ENCODE data around the gene PUSL1.

DNA sequence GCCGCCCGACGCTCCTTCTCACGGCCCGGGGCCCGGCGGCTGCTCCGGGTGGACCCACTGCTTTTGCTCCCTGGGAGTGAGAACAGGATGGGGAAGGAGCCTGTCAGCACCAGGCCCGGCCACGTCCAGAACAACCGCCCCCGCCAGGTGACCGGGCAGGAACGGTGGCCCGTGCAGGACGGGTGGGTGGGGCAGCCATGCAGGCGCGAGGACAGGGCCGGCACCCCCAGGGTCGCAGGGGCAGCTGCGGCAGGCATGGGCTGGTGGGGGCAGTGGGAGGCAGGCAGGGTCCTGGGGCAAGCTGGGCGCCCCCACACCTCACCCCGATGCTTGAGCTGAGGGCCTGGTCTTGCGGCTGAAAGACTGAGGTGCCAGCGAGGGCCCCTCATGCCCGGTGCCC, 28.0 kb downstream of the PUSL1 start:
- no peak for TF ChIP-seq POLR2A (IDR thresholded peaks at IDR 0.05; ENCODE audit: low read depth, low read length)
- TF ChIP-seq, protein P1, sequence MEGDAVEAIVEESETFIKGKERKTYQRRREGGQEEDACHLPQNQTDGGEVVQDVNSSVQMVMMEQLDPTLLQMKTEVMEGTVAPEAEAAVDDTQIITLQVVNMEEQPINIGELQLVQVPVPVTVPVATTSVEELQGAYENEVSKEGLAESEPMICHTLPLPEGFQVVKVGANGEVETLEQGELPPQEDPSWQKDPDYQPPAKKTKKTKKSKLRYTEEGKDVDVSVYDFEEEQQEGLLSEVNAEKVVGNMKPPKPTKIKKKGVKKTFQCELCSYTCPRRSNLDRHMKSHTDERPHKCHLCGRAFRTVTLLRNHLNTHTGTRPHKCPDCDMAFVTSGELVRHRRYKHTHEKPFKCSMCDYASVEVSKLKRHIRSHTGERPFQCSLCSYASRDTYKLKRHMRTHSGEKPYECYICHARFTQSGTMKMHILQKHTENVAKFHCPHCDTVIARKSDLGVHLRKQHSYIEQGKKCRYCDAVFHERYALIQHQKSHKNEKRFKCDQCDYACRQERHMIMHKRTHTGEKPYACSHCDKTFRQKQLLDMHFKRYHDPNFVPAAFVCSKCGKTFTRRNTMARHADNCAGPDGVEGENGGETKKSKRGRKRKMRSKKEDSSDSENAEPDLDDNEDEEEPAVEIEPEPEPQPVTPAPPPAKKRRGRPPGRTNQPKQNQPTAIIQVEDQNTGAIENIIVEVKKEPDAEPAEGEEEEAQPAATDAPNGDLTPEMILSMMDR (IDR thresholded peaks at IDR 0.05; ENCODE audit: extremely low read depth in 1 of 2, insufficient read depth in 1 of 2, low read depth in 1 of 2, low read length in 2 of 2): no peak
